Karpas-422 (cell line): ENCODE results near the gene ELK3. TPM values are rescaled to one million over a fixed set of nuclear protein-coding genes. Genes with fewer than 3 reads are reported as not detected.

Experiments
- DNase-seq: peaks from one replicate; pipeline ENCODE4 v3.0.0-alpha.2; 2015
- H2AFZ ChIP-seq: fragments of 200-600 bp; sonication (generic); 2 replicates; pipeline ENCODE4 v1.6.1; 2014; ENCODE audit warnings: antibody characterized with exemption, low read length, mixed read lengths
- H3K27ac ChIP-seq: fragments of 200-600 bp; sonication (generic); 2 replicates; pipeline ENCODE4 v1.5.1; 2014; ENCODE audit warnings: mild to moderate bottlenecking, low read length, moderate library complexity
- H3K27me3 ChIP-seq: fragments of 200-600 bp; sonication (generic); 2 replicates; pipeline ENCODE4 v1.6.1; 2014; ENCODE audit warnings: low read length, mixed read lengths
- H3K36me3 ChIP-seq: fragments of 200-600 bp; sonication (generic); 2 replicates; pipeline ENCODE4 v1.6.1; 2014; ENCODE audit warnings: low read length, mixed read lengths; ENCODE audit not compliant: insufficient read depth
- H3K4me1 ChIP-seq: fragments of 200-600 bp; sonication (generic); 2 replicates; pipeline ENCODE4 v1.6.1; 2014; ENCODE audit warnings: mild to moderate bottlenecking, low read length, mixed read lengths
- H3K4me2 ChIP-seq: fragments of 200-600 bp; sonication (generic); 2 replicates; pipeline ENCODE4 v1.6.1; 2014; ENCODE audit warnings: low read length, low read depth, mild to moderate bottlenecking; ENCODE audit not compliant: poor library complexity, severe bottlenecking
- H3K4me3 ChIP-seq: fragments of 200-600 bp; sonication (generic); 2 replicates; pipeline ENCODE4 v1.5.1; 2014; ENCODE audit warnings: mild to moderate bottlenecking, antibody characterized with exemption, low read length, mixed read lengths
- H3K79me2 ChIP-seq: fragments of 200-600 bp; sonication (generic); 2 replicates; pipeline ENCODE4 v1.6.1; 2014; ENCODE audit warnings: mild to moderate bottlenecking, low read length, mixed read lengths
- H3K9ac ChIP-seq: fragments of 200-600 bp; sonication (generic); 2 replicates; pipeline ENCODE4 v1.6.0; 2014; ENCODE audit warnings: low read length
- H3K9me2 ChIP-seq: fragments of 200-600 bp; sonication (generic), shearing (Covaris generic); replicated peaks from 2 replicates; pipeline ENCODE4 v1.6.0; 2014; ENCODE audit warnings: mild to moderate bottlenecking, low read length, moderate library complexity; ENCODE audit not compliant: insufficient read depth
- H3K9me3 ChIP-seq: fragments of 300-700, 200-600 bp; sonication (generic); 2 replicates; pipeline ENCODE4 v1.6.1; 2014; ENCODE audit warnings: low read length, mixed read lengths
- H4K20me1 ChIP-seq: fragments of 200-600 bp; sonication (generic); 2 replicates; pipeline ENCODE4 v1.6.1; 2014; ENCODE audit warnings: mild to moderate bottlenecking, antibody characterized with exemption, low read length, low read depth; ENCODE audit not compliant: insufficient read depth
- total RNA-seq: library from RNA; depleted of rRNA; stranded (reverse); fragments of >200 nt; shearing (Covaris generic); gene quantifications from 2 replicates; pipeline ENCODE4 v1.2.3, GENCODE V29; 2014; ENCODE audit warnings: low replicate concordance

The ELK3 gene
- total RNA-seq, 1 experiment from 2014 or later = 1.8 TPM

DNA sequence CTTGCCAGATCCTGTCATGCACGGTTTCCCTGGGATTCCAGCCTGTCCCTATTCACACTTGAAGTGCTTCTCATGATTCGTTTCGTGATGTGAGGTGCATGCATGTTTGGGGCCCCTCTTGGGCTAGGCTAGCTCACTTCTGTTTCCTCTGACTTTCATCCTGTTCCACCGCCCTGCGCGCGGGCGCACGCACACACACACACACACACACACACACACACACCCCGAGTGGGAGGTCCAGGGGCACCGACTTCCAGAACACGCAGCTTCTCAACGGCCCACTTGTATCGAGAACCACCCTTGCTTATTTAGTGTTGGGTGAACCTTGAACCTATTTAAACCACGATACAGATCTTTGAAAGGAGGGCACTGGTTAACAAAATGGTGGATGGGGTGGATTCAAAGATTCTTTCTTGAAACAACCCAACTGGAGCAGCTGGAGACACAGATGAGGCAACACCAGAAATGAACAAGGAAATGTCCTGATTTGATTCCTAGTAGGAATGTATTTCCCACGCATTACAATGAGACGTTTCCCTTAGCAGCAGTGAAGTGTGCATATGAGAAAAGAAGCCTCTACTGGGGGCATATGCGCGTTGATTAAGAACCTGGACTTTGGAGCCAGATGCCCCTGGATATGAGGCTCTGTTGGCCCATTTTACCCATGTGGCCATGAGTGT lies 16.3 kb downstream of the ELK3 start:
- Histone ChIP-seq H4K20me1 (peaks cover 12% of the 10 kb centered on the region; the same call in 1 of the 2 replicates), H2AFZ (no peak overlapping the region), H3K9ac (no peak overlapping the region), H3K36me3 (no peaks in the 10 kb centered on the region), H3K79me2 (no peaks in the 10 kb centered on the region), H3K27ac (no peak overlapping the region), H3K9me3 (no peaks in the 10 kb centered on the region), H3K9me2 (no peaks in the 10 kb centered on the region), H3K4me1 (peaks cover 39% of the 10 kb centered on the region), H3K4me2 (no peak overlapping the region), H3K4me3 (no peak overlapping the region), H3K27me3 (no peaks in the 10 kb centered on the region)
- DNase-seq = no peak

DNA sequence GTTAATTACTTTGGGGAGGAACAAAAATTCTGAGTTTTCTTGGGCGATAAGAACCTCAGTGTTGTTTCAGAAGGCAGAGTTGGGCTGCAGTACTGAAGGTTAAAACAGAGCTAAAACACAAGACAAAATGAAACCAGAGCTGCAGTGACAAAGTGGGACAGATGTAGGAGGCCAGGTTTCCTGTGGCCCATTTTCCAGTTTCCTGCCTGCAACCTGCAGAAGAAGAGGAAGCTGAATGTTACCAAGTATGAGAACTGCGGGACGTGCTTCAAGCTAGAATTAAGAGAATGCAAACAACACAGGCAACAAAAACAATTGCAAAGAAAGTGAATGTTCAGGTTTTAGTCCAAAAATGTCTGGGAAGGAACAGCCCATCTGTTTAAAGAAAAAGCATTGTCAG lies 17.8 kb downstream of the ELK3 start:
- DNase-seq = no peak
- H3K9me2 ChIP-seq = no peaks in the 10 kb centered on the region
- H3K4me1 ChIP-seq = peaks cover 42% of the 10 kb centered on the region
- H4K20me1 ChIP-seq = peaks cover 7% of the 10 kb centered on the region; the same call in 1 of the 2 replicates
- H3K27me3 ChIP-seq = no peaks in the 10 kb centered on the region
- H3K9ac ChIP-seq = no peak overlapping the region
- H3K4me3 ChIP-seq = no peak overlapping the region
- H3K79me2 ChIP-seq = no peaks in the 10 kb centered on the region
- H3K9me3 ChIP-seq = no peaks in the 10 kb centered on the region
- H3K4me2 ChIP-seq = no peak overlapping the region
- H2AFZ ChIP-seq = no peak overlapping the region
- H3K27ac ChIP-seq = no peak overlapping the region
- no peaks in the 10 kb centered on the region for H3K36me3 ChIP-seq

DNA sequence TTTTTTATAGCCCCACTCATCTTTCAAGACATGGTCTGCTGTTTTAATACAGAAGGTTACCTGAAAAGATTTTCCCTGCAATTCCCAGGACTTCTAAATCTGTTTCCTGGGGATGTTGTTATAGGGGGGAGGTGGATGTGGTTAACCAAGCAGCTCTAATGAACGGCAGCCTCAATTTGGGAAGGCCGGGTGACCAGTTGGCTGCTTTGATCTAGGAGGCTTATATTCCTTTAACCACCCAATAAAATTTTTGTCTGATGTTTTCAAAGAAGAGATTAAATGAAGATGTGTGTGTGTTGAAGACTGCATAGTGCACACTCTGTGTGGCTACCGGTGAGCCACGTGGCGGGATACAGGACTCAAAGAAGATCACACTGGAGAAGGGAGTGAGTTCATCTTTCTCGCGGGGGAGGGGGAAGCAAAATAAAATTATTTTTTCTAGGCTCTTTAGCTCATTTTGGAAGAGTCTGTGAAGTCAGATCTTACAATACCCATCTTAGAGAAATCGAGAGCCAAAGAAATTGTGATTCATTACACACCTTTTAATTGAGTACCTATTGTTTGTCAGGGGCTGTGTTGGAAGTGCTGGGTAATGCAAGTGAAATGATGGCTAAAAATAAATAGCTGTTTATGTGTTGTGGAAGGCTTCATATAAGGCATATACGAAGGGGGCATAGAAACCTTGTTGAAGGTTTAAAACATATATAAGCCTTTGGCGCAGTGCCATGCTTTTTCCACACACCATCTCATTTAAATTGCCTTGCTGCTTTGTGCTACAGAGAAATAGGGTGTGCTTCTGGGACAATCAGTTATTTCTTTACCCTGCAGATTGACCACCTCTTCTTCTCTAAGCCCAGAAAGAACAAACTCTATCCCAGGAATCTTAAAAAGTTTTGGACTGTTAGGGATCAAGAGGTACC lies 18.5 kb downstream of the ELK3 start:
- Histone ChIP-seq H3K27me3 (no peaks in the 10 kb centered on the region), H3K27ac (no peak overlapping the region), H3K4me2 (no peak overlapping the region), H2AFZ (no peak overlapping the region), H3K79me2 (no peaks in the 10 kb centered on the region), H3K4me3 (no peak overlapping the region), H3K9me2 (no peaks in the 10 kb centered on the region), H3K9me3 (no peaks in the 10 kb centered on the region), H3K36me3 (no peaks in the 10 kb centered on the region), H4K20me1 (peaks cover 7% of the 10 kb centered on the region; the same call in 1 of the 2 replicates), H3K9ac (no peak overlapping the region), H3K4me1 (peaks cover 42% of the 10 kb centered on the region)
- DNase-seq = no peak

DNA sequence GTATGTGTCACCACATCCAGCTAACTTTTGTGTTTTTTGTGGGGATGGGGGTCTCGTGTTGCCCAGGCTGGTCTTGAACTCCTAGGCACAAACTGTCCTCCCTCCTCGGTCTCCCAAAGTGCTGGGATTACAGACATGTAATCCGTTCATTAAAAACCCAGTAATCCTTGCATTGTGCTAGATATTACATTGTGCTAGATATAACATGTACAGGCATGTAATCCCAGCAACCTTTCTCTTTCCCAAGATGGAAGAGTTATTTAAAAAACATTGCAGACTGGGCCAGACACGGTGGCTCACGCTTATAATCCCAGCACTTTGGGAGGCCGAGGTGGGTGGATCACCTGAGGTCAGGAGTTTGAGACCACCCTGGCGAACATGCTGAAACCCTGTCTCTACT lies 19.7 kb downstream of the ELK3 start:
- Histone ChIP-seq H3K9ac (no peak overlapping the region), H3K4me1 (peaks cover 35% of the 10 kb centered on the region), H2AFZ (no peak overlapping the region), H3K79me2 (no peaks in the 10 kb centered on the region), H3K9me2 (no peaks in the 10 kb centered on the region), H3K27ac (no peak overlapping the region), H3K4me2 (no peak overlapping the region), H3K36me3 (no peaks in the 10 kb centered on the region), H4K20me1 (peaks cover 7% of the 10 kb centered on the region; the same call in 1 of the 2 replicates), H3K27me3 (no peaks in the 10 kb centered on the region), H3K9me3 (no peaks in the 10 kb centered on the region), H3K4me3 (no peak overlapping the region)
- DNase-seq = no peak

DNA sequence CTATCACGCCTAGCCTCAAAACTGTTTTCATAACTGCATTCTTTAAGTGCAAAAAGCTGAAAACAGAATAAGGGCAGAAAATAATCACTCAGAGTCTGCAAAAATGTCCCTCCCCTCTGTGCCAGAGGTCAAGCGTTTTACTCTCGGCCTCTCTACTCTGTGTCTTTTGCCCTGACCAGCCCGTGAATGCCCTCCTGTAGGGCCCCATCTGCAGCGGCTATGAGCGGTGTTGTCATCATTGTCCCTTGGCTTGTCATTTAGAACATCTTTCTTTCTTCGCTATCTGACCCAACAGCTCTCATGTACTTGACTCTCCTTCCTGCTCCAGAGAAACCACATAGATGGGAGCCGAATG lies 21.7 kb downstream of the ELK3 start:
- no peak overlapping the region for H3K27ac ChIP-seq
- H4K20me1 ChIP-seq = peaks cover 7% of the 10 kb centered on the region; the same call in 1 of the 2 replicates
- H3K36me3 ChIP-seq = no peaks in the 10 kb centered on the region
- no peaks in the 10 kb centered on the region for H3K9me3 ChIP-seq
- no peak for DNase-seq
- no peaks in the 10 kb centered on the region for H3K27me3 ChIP-seq
- no peaks in the 10 kb centered on the region for H3K79me2 ChIP-seq
- H3K4me1 ChIP-seq = peaks cover 21% of the 10 kb centered on the region
- no peaks in the 10 kb centered on the region for H3K9me2 ChIP-seq
- H3K4me3 ChIP-seq = no peak overlapping the region
- no peak overlapping the region for H3K4me2 ChIP-seq
- H2AFZ ChIP-seq = no peak overlapping the region
- H3K9ac ChIP-seq = no peak overlapping the region

DNA sequence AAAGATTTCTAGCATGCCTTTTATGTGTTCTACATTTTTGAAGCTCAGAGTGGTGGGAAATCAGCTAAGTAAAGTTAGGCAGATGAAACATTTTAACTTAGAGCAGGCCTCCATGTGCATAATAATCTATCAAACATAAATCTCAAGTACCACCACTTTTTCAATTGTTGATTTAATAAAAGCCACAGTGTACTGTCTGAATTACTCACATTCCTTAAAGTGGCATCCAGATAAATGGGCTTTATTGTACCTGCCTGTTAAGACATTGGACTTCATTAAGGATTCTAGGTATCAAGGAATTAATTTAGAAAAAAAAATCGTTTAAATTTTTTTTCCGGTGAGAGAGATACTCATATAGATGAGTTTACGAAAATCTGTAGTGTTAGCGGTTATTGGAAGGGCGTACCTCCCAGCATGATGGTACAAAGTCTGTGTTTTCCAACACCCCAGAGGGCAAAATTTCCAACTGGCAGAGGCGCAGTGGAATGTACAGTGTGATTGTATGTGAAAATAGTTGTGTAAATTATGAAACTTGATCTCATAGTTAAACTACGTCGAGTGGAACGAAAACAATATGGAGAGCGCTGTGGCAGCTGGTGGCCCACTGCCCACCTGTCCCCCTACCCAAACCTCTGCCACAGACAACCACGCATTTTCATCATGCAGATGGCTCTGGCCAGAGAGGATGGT lies 25.0 kb downstream of the ELK3 start:
- H3K4me1 ChIP-seq = peaks cover 14% of the 10 kb centered on the region
- H3K9ac ChIP-seq = no peak overlapping the region
- H3K27me3 ChIP-seq = no peaks in the 10 kb centered on the region
- H4K20me1 ChIP-seq = peaks cover 3% of the 10 kb centered on the region; the same call in 1 of the 2 replicates
- H3K4me3 ChIP-seq = no peak overlapping the region
- no peaks in the 10 kb centered on the region for H3K79me2 ChIP-seq
- no peaks in the 10 kb centered on the region for H3K9me2 ChIP-seq
- no peak for DNase-seq
- H3K27ac ChIP-seq = no peak overlapping the region
- H3K4me2 ChIP-seq = no peak overlapping the region
- H2AFZ ChIP-seq = no peak overlapping the region
- H3K36me3 ChIP-seq = no peaks in the 10 kb centered on the region
- no peaks in the 10 kb centered on the region for H3K9me3 ChIP-seq

DNA sequence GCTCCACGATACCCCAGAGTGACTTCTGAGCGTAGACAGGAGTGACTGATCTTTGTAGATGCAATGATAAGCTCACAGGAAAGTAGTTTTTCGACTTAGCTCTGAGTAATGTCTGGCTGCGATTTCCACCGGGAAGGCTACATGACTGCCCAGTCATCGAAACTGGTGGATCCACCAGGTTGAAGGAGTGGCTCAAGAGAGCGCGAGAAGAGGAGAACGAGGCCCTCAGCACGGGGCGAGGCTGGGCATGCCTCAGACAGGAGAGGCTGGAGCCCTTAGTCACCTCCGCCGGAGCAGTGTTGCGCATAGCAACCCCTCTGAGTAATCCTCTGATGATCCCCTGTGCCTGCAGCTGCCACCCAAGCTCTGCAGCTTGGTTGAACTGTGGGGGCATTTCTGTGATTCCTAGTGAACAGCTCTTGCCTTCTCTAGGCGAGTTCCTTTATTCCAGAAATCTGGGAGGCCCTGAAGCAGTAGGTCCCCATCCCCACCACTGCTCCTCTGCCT lies 25.6 kb downstream of the ELK3 start:
- Histone ChIP-seq H3K4me2 (no peak overlapping the region), H3K27ac (no peak overlapping the region), H2AFZ (no peak overlapping the region), H3K9ac (no peak overlapping the region), H4K20me1 (peaks cover 1% of the 10 kb centered on the region; the same call in 1 of the 2 replicates), H3K9me2 (no peaks in the 10 kb centered on the region), H3K36me3 (no peaks in the 10 kb centered on the region), H3K27me3 (no peaks in the 10 kb centered on the region), H3K79me2 (no peaks in the 10 kb centered on the region), H3K4me3 (no peak overlapping the region), H3K4me1 (peaks cover 10% of the 10 kb centered on the region), H3K9me3 (no peaks in the 10 kb centered on the region)
- DNase-seq = no peak

DNA sequence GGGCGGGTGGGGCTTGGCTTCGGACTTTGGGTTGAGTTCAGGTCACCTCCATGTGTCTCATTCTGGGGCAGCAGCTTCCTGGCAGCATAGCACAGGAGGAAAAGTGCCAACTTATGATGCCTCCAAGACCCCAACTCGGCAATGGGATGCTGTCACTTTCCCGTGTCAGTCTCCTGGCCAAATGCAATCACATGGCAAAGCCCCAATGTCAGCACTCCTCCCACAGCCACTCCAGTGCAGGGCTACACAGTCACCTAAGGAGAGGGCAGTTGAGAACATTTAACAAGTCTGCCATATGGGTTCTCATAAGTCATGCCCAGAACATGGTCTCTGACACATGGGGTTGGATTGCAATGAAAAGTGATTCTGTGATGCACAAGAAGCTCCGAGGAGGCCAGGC lies 26.7 kb downstream of the ELK3 start:
- H3K36me3 ChIP-seq = no peaks in the 10 kb centered on the region
- H3K9ac ChIP-seq = no peak overlapping the region
- H2AFZ ChIP-seq = no peak overlapping the region
- H3K27me3 ChIP-seq = no peaks in the 10 kb centered on the region
- no peak overlapping the region for H3K27ac ChIP-seq
- H3K79me2 ChIP-seq = no peaks in the 10 kb centered on the region
- no peak for DNase-seq
- H3K4me2 ChIP-seq = no peak overlapping the region
- no peaks in the 10 kb centered on the region for H3K9me2 ChIP-seq
- H4K20me1 ChIP-seq = no peaks in the 10 kb centered on the region
- H3K4me1 ChIP-seq = no peaks in the 10 kb centered on the region
- H3K9me3 ChIP-seq = no peaks in the 10 kb centered on the region
- no peak overlapping the region for H3K4me3 ChIP-seq
